ENCODE results near the gene C12orf42. TPM values are rescaled to one million over a fixed set of nuclear protein-coding genes. Genes with fewer than 3 reads are reported as not detected.
A peak's percentile ranks its signal among the peaks of the same experiment; 100 is the strongest.

The C12orf42 gene
- under 1 TPM in 1 of 4 donors, not detected in 3; 0.30 TPM for polyA plus RNA-seq
- long read RNA-seq, donor 1: 0 reads
- long read RNA-seq, donor 2: 0 reads
- long read RNA-seq, donor 3: 0 reads
- long read RNA-seq, donor 4: 0 reads
- long read RNA-seq, donor 5: 0 reads
- long read RNA-seq, donor 6: 0 reads
- long read RNA-seq, donor 7: 0 reads
- long read RNA-seq, donor 8: 0 reads
- long read RNA-seq, donor 9: 0 reads
- long read RNA-seq, donor 10: 0 reads

DNA sequence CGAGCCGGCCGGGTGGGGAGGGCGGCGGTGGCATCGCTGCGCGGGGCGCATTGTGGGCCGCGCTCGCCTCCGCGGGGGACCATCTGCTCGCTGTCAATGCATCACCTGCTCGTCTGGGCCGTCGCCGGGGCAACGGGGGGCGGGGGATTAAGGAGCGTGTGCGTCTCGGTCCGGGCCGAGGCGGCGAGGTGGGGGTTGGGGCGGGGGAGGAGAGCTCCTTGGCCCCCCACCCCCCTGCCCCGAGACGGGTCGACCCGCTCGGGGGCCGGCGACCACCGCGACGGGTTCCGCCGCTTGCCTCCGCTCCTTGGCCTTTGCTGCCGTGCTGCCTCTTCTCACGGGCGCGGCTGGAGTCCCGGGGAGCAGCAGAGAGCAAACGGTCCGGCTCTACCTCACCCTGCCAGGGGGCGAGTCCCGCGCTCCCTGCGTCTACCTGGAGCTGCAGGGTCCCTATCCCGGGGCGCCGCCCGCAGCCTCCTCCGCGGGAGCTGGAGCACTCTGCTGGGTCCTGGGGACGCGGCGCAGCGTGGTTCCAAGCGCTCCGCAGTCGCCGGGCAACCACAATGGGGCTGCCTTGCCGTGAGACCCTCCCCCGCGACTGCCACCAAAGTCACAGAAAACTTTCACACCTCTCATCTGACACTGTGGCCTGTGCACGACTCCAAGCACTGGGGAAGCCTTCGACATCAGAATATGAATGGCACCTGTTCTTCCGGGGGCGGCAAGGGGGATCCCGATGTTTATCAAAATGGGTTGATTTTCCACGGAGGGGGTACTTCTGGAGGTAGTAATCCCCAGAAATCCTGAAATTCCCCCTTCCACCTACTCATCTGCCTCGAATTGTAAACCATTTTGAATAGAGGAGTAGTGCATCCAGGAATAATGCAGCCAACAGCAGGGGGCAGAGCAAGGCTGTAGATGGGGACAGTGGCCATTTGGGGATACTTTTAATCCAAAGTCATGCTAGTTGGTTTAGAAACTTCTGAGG is at the start of gene C12orf42:
Gene C12orf42 (minus strand): TSS at position 500 of the 988 bp plus-strand sequence. CDS start 17,542 bp downstream, outside the sequence.
- Histone ChIP-seq H3K4me1 (ENCODE audit: control insufficient read depth in 3 of 3, insufficient read depth in 2 of 3, low read depth in 1 of 3, low read length in 2 of 3) (no peaks in the 10 kb centered on the region), H3K9me3 (ENCODE audit: control insufficient read depth in 2 of 2, insufficient read depth in 1 of 2, low read depth in 1 of 2, low read length in 1 of 2) (no peaks in the 10 kb centered on the region), H3K4me3 (ENCODE audit: low read depth in 1 of 3, low read length in 3 of 3) (peak within 1 kb of the TSS in 2 of 3 donors; percentile 14 to 19), H3K27me3 (ENCODE audit: control insufficient read depth in 3 of 3, insufficient read depth in 3 of 3, low read length in 3 of 3) (peaks cover 0 to 36% (median 12%) of the 10 kb centered on the region in 3 donors), H3K36me3 (ENCODE audit: control insufficient read depth in 3 of 3, insufficient read depth in 2 of 3, low read depth in 1 of 3, low read length in 3 of 3) (no peaks in the 10 kb centered on the region), H3K27ac (ENCODE audit: low read depth in 1 of 3, low read length in 2 of 3) (no peak within 1 kb of the TSS)
- FAIRE-seq: no peak
- peak; percentile 3 to 18 for DNase-seq
- WGBS, 3 donors: 2 to 5% (median 5%) methylated on average over 58 to 77 of the region's 77 CpGs

DNA sequence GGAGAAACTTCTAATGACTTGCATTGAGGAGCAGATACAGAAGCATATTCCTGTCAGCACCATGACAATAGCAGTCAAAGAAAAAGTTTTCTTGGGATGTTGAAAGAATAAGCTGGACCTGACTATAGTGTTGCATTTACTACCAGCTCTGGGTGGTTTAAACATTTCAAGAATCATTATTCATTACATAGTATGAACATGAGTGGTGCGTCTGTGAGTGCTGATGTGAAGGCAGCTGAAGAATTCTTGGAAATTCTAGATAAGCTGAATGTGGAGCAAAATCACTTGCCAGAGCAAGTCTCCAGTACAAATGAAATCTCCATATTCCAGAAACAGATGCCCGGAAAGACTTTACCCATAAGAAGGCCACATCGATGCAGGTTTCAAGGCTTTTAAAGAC is 46.3 kb upstream of the C12orf42 start:
- no peaks in the 10 kb centered on the region for H3K9me3 ChIP-seq (ENCODE audit: control insufficient read depth in 2 of 2, insufficient read depth in 1 of 2, low read depth in 1 of 2, low read length in 1 of 2)
- no peak for DNase-seq
- no peaks in the 10 kb centered on the region for H3K27me3 ChIP-seq (ENCODE audit: control insufficient read depth in 3 of 3, insufficient read depth in 3 of 3, low read length in 3 of 3)
- no peaks in the 10 kb centered on the region for H3K36me3 ChIP-seq (ENCODE audit: control insufficient read depth in 3 of 3, insufficient read depth in 2 of 3, low read depth in 1 of 3, low read length in 3 of 3)
- FAIRE-seq: no peak
- 91 to 92% (median 91%) methylated on average over 3 of the region's 3 CpGs for WGBS, 3 donors
- H3K4me1 ChIP-seq (ENCODE audit: control insufficient read depth in 3 of 3, insufficient read depth in 2 of 3, low read depth in 1 of 3, low read length in 2 of 3): no peaks in the 10 kb centered on the region
- no peak overlapping the region for H3K27ac ChIP-seq (ENCODE audit: low read depth in 1 of 3, low read length in 2 of 3)
- no peak overlapping the region for H3K4me3 ChIP-seq (ENCODE audit: low read depth in 1 of 3, low read length in 3 of 3)

DNA sequence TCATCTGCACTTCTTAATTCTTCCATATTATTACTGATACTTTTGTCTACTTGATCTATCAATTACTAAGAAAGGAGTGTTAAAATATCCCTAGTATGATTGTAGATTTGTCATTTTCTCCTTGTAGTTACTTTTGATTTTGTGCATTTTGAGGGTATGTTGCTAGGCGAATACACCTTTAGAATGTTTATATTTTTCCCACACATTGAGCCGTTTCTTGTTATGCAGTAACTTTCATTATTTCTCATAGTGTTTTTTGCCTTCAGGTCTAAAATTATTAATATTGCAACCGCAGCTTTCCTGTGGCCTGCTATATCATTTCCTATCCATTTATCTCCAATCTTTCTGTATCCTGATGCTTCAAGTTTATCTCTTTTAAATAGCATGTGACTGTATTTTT is 44.6 kb upstream of the C12orf42 start:
- Histone ChIP-seq H3K4me3 (ENCODE audit: low read depth in 1 of 3, low read length in 3 of 3) (no peak overlapping the region), H3K9me3 (ENCODE audit: control insufficient read depth in 2 of 2, insufficient read depth in 1 of 2, low read depth in 1 of 2, low read length in 1 of 2) (no peaks in the 10 kb centered on the region), H3K27ac (ENCODE audit: low read depth in 1 of 3, low read length in 2 of 3) (no peak overlapping the region), H3K36me3 (ENCODE audit: control insufficient read depth in 3 of 3, insufficient read depth in 2 of 3, low read depth in 1 of 3, low read length in 3 of 3) (no peaks in the 10 kb centered on the region), H3K4me1 (ENCODE audit: control insufficient read depth in 3 of 3, insufficient read depth in 2 of 3, low read depth in 1 of 3, low read length in 2 of 3) (no peaks in the 10 kb centered on the region), H3K27me3 (ENCODE audit: control insufficient read depth in 3 of 3, insufficient read depth in 3 of 3, low read length in 3 of 3) (no peaks in the 10 kb centered on the region)
- FAIRE-seq (no peak), DNase-seq (no peak)
- 56 to 64% (median 61%) methylated on average over 3 of the region's 3 CpGs for WGBS, 3 donors

DNA sequence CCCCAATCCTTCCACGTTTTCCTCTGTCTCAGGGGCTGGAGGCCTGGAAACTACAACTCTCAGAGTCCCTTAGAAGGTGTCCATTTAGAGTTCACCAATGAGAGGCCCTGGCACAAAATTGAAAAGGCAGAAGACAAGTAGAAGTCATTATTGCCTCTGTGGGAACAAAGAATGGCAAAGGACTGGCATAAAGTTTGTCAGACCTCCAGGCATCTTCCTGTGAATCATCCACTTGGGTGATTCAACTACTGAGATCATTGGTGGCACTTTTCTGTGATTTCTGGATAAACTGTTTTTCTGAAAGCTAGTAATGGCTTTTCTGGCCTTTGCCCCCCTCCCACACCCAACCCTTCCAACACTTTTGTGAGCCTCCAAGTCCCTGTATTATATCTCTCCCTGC is 42.6 kb upstream of the C12orf42 start:
- no peaks in the 10 kb centered on the region for H3K4me1 ChIP-seq (ENCODE audit: control insufficient read depth in 3 of 3, insufficient read depth in 2 of 3, low read depth in 1 of 3, low read length in 2 of 3)
- H3K4me3 ChIP-seq (ENCODE audit: low read depth in 1 of 3, low read length in 3 of 3): no peak overlapping the region
- DNase-seq (no peak), FAIRE-seq (no peak)
- WGBS, 3 donors: 32 to 60% (median 42%) methylated on average over 1 of the region's 1 CpG
- no peaks in the 10 kb centered on the region for H3K36me3 ChIP-seq (ENCODE audit: control insufficient read depth in 3 of 3, insufficient read depth in 2 of 3, low read depth in 1 of 3, low read length in 3 of 3)
- no peak overlapping the region for H3K27ac ChIP-seq (ENCODE audit: low read depth in 1 of 3, low read length in 2 of 3)
- no peaks in the 10 kb centered on the region for H3K27me3 ChIP-seq (ENCODE audit: control insufficient read depth in 3 of 3, insufficient read depth in 3 of 3, low read length in 3 of 3)
- H3K9me3 ChIP-seq (ENCODE audit: control insufficient read depth in 2 of 2, insufficient read depth in 1 of 2, low read depth in 1 of 2, low read length in 1 of 2): no peaks in the 10 kb centered on the region

DNA sequence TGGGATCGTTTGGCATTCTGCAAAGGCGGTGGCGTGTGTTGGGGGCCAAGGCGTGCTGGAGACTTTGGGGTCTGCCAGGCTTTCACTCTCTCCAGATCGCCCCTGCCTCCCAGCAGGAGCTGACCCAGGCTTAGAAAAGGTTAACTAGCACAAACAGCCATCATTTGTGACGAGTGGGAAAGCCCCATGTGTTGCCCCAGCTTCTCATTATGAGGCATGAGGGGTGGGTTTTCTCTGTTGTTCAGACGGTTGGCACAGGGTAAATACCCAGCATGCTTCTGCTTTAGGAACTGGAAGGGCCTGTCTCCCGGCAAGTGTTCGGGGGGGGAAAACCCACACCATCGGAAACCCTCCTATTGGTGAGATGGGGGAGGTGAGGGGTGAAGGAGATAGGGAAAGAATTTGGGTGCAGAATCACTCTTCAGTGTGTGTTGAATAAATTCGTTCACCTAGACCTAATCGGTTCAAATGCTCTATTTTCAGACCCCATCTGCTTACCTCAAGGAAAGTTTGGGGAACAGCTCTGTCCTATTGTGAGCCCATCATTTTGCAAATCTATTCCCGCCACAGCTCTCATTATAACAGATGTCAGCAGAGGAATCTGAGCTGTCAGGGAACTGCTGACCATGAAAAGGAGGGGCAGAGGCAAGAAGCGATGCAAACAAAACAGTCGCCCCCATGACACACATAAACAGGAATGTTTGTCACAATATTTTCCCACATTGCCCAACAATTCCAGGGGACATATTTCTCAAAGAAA is 34.7 kb upstream of the C12orf42 start:
- no peak overlapping the region for H3K27ac ChIP-seq (ENCODE audit: low read depth in 1 of 3, low read length in 2 of 3)
- H3K36me3 ChIP-seq (ENCODE audit: control insufficient read depth in 3 of 3, insufficient read depth in 2 of 3, low read depth in 1 of 3, low read length in 3 of 3): no peaks in the 10 kb centered on the region
- no peaks in the 10 kb centered on the region for H3K4me1 ChIP-seq (ENCODE audit: control insufficient read depth in 3 of 3, insufficient read depth in 2 of 3, low read depth in 1 of 3, low read length in 2 of 3)
- H3K27me3 ChIP-seq (ENCODE audit: control insufficient read depth in 3 of 3, insufficient read depth in 3 of 3, low read length in 3 of 3): peaks cover 0 to 12% (median 2%) of the 10 kb centered on the region in 3 donors
- DNase-seq (no peak), FAIRE-seq (no peak)
- 48 to 54% (median 51%) methylated on average over 15 of the region's 15 CpGs for WGBS, 3 donors
- H3K9me3 ChIP-seq (ENCODE audit: control insufficient read depth in 2 of 2, insufficient read depth in 1 of 2, low read depth in 1 of 2, low read length in 1 of 2): no peaks in the 10 kb centered on the region
- H3K4me3 ChIP-seq (ENCODE audit: low read depth in 1 of 3, low read length in 3 of 3): no peak overlapping the region

DNA sequence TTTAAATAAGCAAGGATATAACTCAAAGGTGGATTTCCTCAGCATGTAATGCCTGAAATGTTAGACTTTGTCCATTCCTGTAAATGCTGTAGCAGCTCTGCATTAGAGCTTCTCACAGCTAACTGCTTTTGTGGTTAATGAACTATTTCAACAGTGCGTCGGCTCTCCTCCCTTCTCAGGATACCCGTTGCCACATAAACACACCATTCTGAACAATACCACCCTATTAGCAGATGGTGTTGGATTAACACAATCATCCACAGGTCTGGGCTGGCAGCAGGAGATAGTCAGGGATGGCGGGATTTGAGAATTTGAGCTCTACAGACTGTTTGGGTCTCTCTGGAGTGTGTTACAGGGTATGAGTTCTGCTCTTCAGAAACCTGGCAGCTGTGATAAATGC is 33.5 kb upstream of the C12orf42 start:
- 55 to 85% (median 69%) methylated on average over 4 of the region's 4 CpGs for WGBS, 3 donors
- FAIRE-seq: no peak
- Histone ChIP-seq H3K9me3 (ENCODE audit: control insufficient read depth in 2 of 2, insufficient read depth in 1 of 2, low read depth in 1 of 2, low read length in 1 of 2) (no peaks in the 10 kb centered on the region), H3K27me3 (ENCODE audit: control insufficient read depth in 3 of 3, insufficient read depth in 3 of 3, low read length in 3 of 3) (peaks cover 0 to 12% (median 2%) of the 10 kb centered on the region in 3 donors), H3K4me1 (ENCODE audit: control insufficient read depth in 3 of 3, insufficient read depth in 2 of 3, low read depth in 1 of 3, low read length in 2 of 3) (no peaks in the 10 kb centered on the region), H3K27ac (ENCODE audit: low read depth in 1 of 3, low read length in 2 of 3) (no peak overlapping the region), H3K4me3 (ENCODE audit: low read depth in 1 of 3, low read length in 3 of 3) (no peak overlapping the region), H3K36me3 (ENCODE audit: control insufficient read depth in 3 of 3, insufficient read depth in 2 of 3, low read depth in 1 of 3, low read length in 3 of 3) (no peaks in the 10 kb centered on the region)
- no peak for DNase-seq

DNA sequence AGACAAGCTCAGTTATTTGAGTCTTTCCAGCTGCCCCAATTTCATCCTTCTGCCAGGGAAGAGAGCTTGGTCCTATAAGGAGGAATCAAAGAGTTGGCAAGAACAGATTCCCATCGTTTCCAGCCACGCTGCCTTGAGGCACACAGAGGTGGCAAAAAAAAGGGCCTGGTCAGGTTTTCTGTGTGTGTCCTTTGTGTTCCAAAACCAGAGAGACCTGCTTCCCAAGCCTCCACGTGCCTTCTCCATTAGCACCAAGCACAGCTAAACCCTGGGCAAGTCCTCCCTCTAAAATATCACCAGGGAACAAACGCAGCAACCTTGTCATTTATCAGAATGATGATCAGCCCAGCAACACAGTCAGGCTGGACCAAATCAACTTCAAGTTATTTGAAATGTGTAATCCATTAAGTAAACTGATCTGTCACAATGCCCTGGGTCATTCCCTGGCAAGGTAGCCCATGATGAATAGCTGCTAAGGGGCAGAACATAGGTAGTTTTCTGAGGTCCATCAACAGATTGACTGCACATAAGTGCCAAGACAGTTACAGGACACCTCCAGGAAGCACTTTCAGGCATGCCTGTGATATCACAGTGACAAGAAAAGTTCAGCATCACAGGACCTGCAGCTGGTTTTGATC is 28.6 kb upstream of the C12orf42 start:
- H3K9me3 ChIP-seq (ENCODE audit: control insufficient read depth in 2 of 2, insufficient read depth in 1 of 2, low read depth in 1 of 2, low read length in 1 of 2): no peaks in the 10 kb centered on the region
- FAIRE-seq (no peak), DNase-seq (no peak)
- no peak overlapping the region for H3K4me3 ChIP-seq (ENCODE audit: low read depth in 1 of 3, low read length in 3 of 3)
- peaks cover 0 to 2% (median 0%) of the 10 kb centered on the region in 3 donors for H3K27me3 ChIP-seq (ENCODE audit: control insufficient read depth in 3 of 3, insufficient read depth in 3 of 3, low read length in 3 of 3)
- H3K36me3 ChIP-seq (ENCODE audit: control insufficient read depth in 3 of 3, insufficient read depth in 2 of 3, low read depth in 1 of 3, low read length in 3 of 3): no peaks in the 10 kb centered on the region
- no peaks in the 10 kb centered on the region for H3K4me1 ChIP-seq (ENCODE audit: control insufficient read depth in 3 of 3, insufficient read depth in 2 of 3, low read depth in 1 of 3, low read length in 2 of 3)
- 44 to 67% (median 60%) methylated on average over 4 of the region's 4 CpGs for WGBS, 3 donors
- no peak overlapping the region for H3K27ac ChIP-seq (ENCODE audit: low read depth in 1 of 3, low read length in 2 of 3)

DNA sequence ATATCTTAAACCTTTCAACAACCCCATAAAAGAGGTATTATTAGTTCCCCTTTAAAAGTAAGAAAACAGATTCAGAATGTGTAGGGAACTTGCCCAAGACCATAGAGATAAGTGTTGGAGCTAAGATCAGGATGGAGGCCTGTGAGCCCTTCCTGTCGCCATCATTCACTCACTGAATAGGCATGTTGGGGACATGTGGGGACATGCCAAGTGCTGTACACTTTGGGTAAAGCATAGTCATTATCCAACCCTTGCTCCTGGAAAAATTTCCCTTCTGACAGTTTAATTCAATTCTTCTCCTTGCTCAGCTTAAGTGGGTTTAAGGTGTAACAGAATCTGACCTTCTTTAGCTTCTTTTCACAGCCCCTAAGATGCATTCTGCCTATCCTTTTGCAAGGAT is 28.0 kb upstream of the C12orf42 start:
- no peaks in the 10 kb centered on the region for H3K4me1 ChIP-seq (ENCODE audit: control insufficient read depth in 3 of 3, insufficient read depth in 2 of 3, low read depth in 1 of 3, low read length in 2 of 3)
- FAIRE-seq (no peak), DNase-seq (no peak)
- H3K27me3 ChIP-seq (ENCODE audit: control insufficient read depth in 3 of 3, insufficient read depth in 3 of 3, low read length in 3 of 3): no peaks in the 10 kb centered on the region
- no peaks in the 10 kb centered on the region for H3K9me3 ChIP-seq (ENCODE audit: control insufficient read depth in 2 of 2, insufficient read depth in 1 of 2, low read depth in 1 of 2, low read length in 1 of 2)
- H3K27ac ChIP-seq (ENCODE audit: low read depth in 1 of 3, low read length in 2 of 3): no peak overlapping the region
- 83 to 96% (median 89%) methylated on average over 1 of the region's 1 CpG for WGBS, 3 donors
- H3K36me3 ChIP-seq (ENCODE audit: control insufficient read depth in 3 of 3, insufficient read depth in 2 of 3, low read depth in 1 of 3, low read length in 3 of 3): no peaks in the 10 kb centered on the region
- H3K4me3 ChIP-seq (ENCODE audit: low read depth in 1 of 3, low read length in 3 of 3): no peak overlapping the region

Data from small intestine (tissue), 16 donors.